K562 (cell line): ENCODE results near the gene CLP1. TPM values are rescaled to one million over a fixed set of nuclear protein-coding genes. Genes with fewer than 3 reads are reported as not detected.

ENCODE experiments used
- ATAC-seq: fragments of 200-7000 bp; cut with Tn5 transposase; 3 replicates; pipeline ENCODE4 v1.9.1; 2020; ENCODE audit warnings: moderate library complexity
- BruUV-seq: library from RNA; stranded (reverse); fragments of 400-500 nt; replicated peaks from 2 replicates; lab custom pipeline; 2021; lab: Mats Ljungman, UMichigan
- CTCF ChIA-PET: fragments of 300-600 bp; formaldehyde crosslinking; extraction: SDS; loops from one replicate; lab custom pipeline; 2021; ENCODE audit warnings: low intra/inter-chr PET ratio; lab: Yijun Ruan, JAX
- POLR2A ChIA-PET: fragments of 300-600, 350-650 bp; sonication (Branson Sonifier 250); formaldehyde crosslinking; extraction: SDS; loops from one replicate; lab custom pipeline; 2021; ENCODE audit warnings: antibody characterized with exemption, inconsistent platforms; lab: Yijun Ruan, JAX
- DNase-seq, 4 experiments: peaks; one replicate each; pipeline versions ENCODE4 v3.0.0 to v3.0.0-alpha.2; 2011 to 2018; ENCODE audit warnings: low spot score in 3 of 4, mixed read lengths in 3 of 4; ENCODE audit errors: extremely low read depth in 1 of 4
- FAIRE-seq: peaks from 2 replicates; lab custom pipeline; 2011; peaks lifted over from hg19 to GRCh38; lab: Jason Lieb, UNC
- H2AFZ ChIP-seq: 2 replicates; pipeline ENCODE4 v1.6.0; 2011; ENCODE audit warnings: low read depth, low read length, control low read depth, inconsistent platforms
- H3K27ac ChIP-seq: fragments of 200-600 bp; 3 replicates; pipeline ENCODE4 v1.8.0; 2011; ENCODE audit warnings: low read depth, mild to moderate bottlenecking, control low read depth, inconsistent platforms, low read length, moderate library complexity, mixed read lengths; ENCODE audit errors: extremely low read depth
- H3K27me3 ChIP-seq, 2 experiments: fragments of 300-600 bp in 1 of 2; 2 replicates in 1 of 2; 3 replicates in 1 of 2; pipeline versions ENCODE4 v1.6.0 to v1.8.0; 2011; ENCODE audit warnings: inconsistent platforms in 2 of 2, low read length in 2 of 2, mild to moderate bottlenecking in 1 of 2, mixed read lengths in 1 of 2, moderate library complexity in 1 of 2; ENCODE audit not compliant: control insufficient read depth in 2 of 2, insufficient read depth in 2 of 2
- H3K36me3 ChIP-seq: fragments of 300-600 bp; 3 replicates; pipeline ENCODE4 v1.8.0; 2011; ENCODE audit warnings: mild to moderate bottlenecking, low read length, inconsistent platforms; ENCODE audit not compliant: control insufficient read depth, insufficient read depth
- H3K4me1 ChIP-seq, 2 experiments: fragments of 200-600 bp in 1 of 2; replicated peaks in 1 of 2; 2 replicates in 1 of 2; 3 replicates in 1 of 2; pipeline versions ENCODE4 v1.5.1 to v1.8.0; 2011; ENCODE audit warnings: inconsistent platforms in 2 of 2, low read length in 2 of 2, mild to moderate bottlenecking in 1 of 2, mixed read lengths in 1 of 2, moderate library complexity in 1 of 2; ENCODE audit not compliant: control insufficient read depth in 2 of 2, insufficient read depth in 2 of 2
- H3K4me2 ChIP-seq: 2 replicates; pipeline ENCODE4 v1.6.1; 2011; ENCODE audit warnings: low read length, control low read depth, inconsistent platforms, mixed read lengths; ENCODE audit not compliant: insufficient read depth
- H3K4me3 ChIP-seq: fragments of 200-600 bp; sonication (generic), shearing (Covaris generic); 2 replicates; pipeline ENCODE4 v1.5.1; 2016; ENCODE audit warnings: control low read depth, inconsistent platforms
- H3K79me2 ChIP-seq: fragments of 200-600 bp; 3 replicates; pipeline ENCODE4 v1.8.0; 2011; ENCODE audit warnings: low read length, inconsistent platforms; ENCODE audit not compliant: control insufficient read depth, insufficient read depth
- H3K9ac ChIP-seq, 2 experiments: 2 replicates each; pipeline versions ENCODE4 v1.6.0 to v1.6.1; 2011; ENCODE audit warnings: low read depth in 2 of 2, low read length in 2 of 2, control low read depth in 1 of 2, inconsistent platforms in 1 of 2, mild to moderate bottlenecking in 1 of 2, mixed read lengths in 1 of 2; ENCODE audit not compliant: insufficient read depth in 1 of 2
- H3K9me1 ChIP-seq: one replicate; pipeline ENCODE4 v1.6.0; 2011; ENCODE audit warnings: inconsistent platforms, mild to moderate bottlenecking, low read length, moderate library complexity; ENCODE audit not compliant: control insufficient read depth, insufficient read depth
- H3K9me3 ChIP-seq: replicated peaks from 2 replicates; pipeline ENCODE4 v1.5.1; 2011; ENCODE audit warnings: low read depth, low read length, inconsistent platforms; ENCODE audit not compliant: control insufficient read depth, insufficient read depth
- H4K20me1 ChIP-seq: replicated peaks from 2 replicates; pipeline ENCODE4 v1.6.1; 2011; ENCODE audit warnings: low read length, inconsistent platforms, mixed read lengths; ENCODE audit not compliant: control insufficient read depth, insufficient read depth
- EHMT2 ChIP-seq: fragments of 450-650 bp; IDR thresholded peaks from 2 replicates; pipeline ENCODE4 v1.6.1; 2018; ENCODE audit warnings: antibody characterized with exemption
- ETV6 ChIP-seq, 3 experiments: fragments of 150-350 bp in 1 of 3; sonication (generic) in 1 of 3; formaldehyde crosslinking in 1 of 3; IDR thresholded peaks; 2 replicates each; pipeline versions ENCODE4 v1.6.1 to v1.8.0; 2014 to 2022; ENCODE audit warnings: borderline replicate concordance in 2 of 3, low read depth in 2 of 3, antibody characterized with exemption in 1 of 3, low read length in 1 of 3, mild to moderate bottlenecking in 1 of 3, missing genetic modification reagents in 1 of 3
- MBD2 ChIP-seq: sonication (generic); IDR thresholded peaks from 2 replicates; pipeline ENCODE4 v1.6.1; 2016; ENCODE audit warnings: low read depth, borderline replicate concordance
- NR3C1 ChIP-seq: sonication (generic); formaldehyde crosslinking; IDR thresholded peaks from 2 replicates; pipeline ENCODE4 v1.8.1; 2022; ENCODE audit warnings: missing genetic modification reagents
- RREB1 ChIP-seq: fragments of 250-450 bp; sonication (Bioruptor Pico); IDR thresholded peaks from 2 replicates; pipeline ENCODE4 v1.4.0; 2020
- ZNF124 ChIP-seq: sonication (generic); formaldehyde crosslinking; IDR thresholded peaks from 2 replicates; pipeline ENCODE4 v1.8.1; 2022; ENCODE audit warnings: missing genetic modification reagents
- ZNF398 ChIP-seq: fragments of 250-450 bp; sonication (Bioruptor Pico); IDR thresholded peaks from 2 replicates; pipeline ENCODE4 v1.8.0; 2021; ENCODE audit warnings: moderate library complexity, mild to moderate bottlenecking, inconsistent platforms
- ZNF699 ChIP-seq: fragments of 250-450 bp; sonication (Bioruptor Pico); IDR thresholded peaks from 2 replicates; pipeline ENCODE4 v1.8.0; 2021; ENCODE audit warnings: mild to moderate bottlenecking, moderate library complexity; ENCODE audit not compliant: insufficient replicate concordance
- ZNF740 ChIP-seq, 3 experiments: fragments of 200-800 bp in 1 of 3; sonication (Bioruptor generic) in 1 of 3; sonication (generic) in 1 of 3; formaldehyde crosslinking in 1 of 3; IDR thresholded peaks; 2 replicates each; pipeline versions ENCODE4 v1.6.1 to v1.8.0; 2016 to 2022; ENCODE audit warnings: mild to moderate bottlenecking in 2 of 3, missing compliant biosample characterization in 2 of 3, missing genetic modification characterization in 2 of 3, missing genetic modification reagents in 1 of 3
- WGBS: fragments of 100-300 bp; shearing (Covaris generic); methylation state at CpG from one replicate; pipeline ENCODE4 v1.1.6; 2016; ENCODE audit warnings: low coverage, mixed read lengths; ENCODE audit not compliant: insufficient coverage; ENCODE audit errors: missing lambda C conversion rate; 5-methylcytosine and 5-hydroxymethylcytosine counted together
- in situ Hi-C: fragments of 300-500 bp; cut with MboI; formaldehyde crosslinking; loops from 4 replicates; pipeline ENCODE4 v1.15.0; 2018; ENCODE audit warnings: inconsistent platforms, mixed read lengths
- intact Hi-C: fragments of 100-400 bp; cut with micrococcal nuclease; formaldehyde crosslinking; loops from 2 replicates; pipeline ENCODE4 v1.14.2; 2022
- polyA plus RNA-seq, 8 experiments: library from polyadenylated mRNA; depleted of rRNA in 4 of 8; stranded (reverse) in 5 of 8; unstranded in 3 of 8; fragments of >200 nt; fragmentation: Nextera tagmentation in 2 of 8; fragmentation: Illumina TruSeq in 1 of 8; extraction: Ambion mirVana in 2 of 8; extraction: Trizol in 1 of 8; gene quantifications; 2 replicates each; pipeline versions ENCODE4 v1.2.1 to v1.2.3, GENCODE V29; 2011 to 2014; ENCODE audit warnings: inconsistent platforms in 1 of 8, missing spikeins in 1 of 8
- total RNA-seq, 7 experiments: library from RNA; depleted of rRNA in 6 of 7; stranded (reverse); fragments of >200 nt in 6 of 7; fragmentation: Illumina TruSeq in 2 of 7; extraction: Trizol in 2 of 7; gene quantifications; 2 replicates each; pipeline versions ENCODE4 v1.2.1 to v1.2.3, GENCODE V29; 2011 to 2021; ENCODE audit warnings: low replicate concordance in 1 of 7

The CLP1 gene
- total and polyA plus RNA-seq, 9 of the 15 experiments (the other 6 are each of a cell fraction or from before 2014, with no cell fraction given), result 19.1 to 46.2 (median 27.8) TPM

- H3K4me3 ChIP-seq, result no peak overlapping the region
- FAIRE-seq, result peak; percentile 68
- no peaks in the 10 kb centered on the region for H3K79me2 ChIP-seq
- in situ Hi-C loops, result loop anchor here (5.0 to 10.0 kb wide), 3 partner anchors 78 to 303 kb away; partner anchors contain the start of gene UBE2L6
- peaks cover 31 to 34% of the 10 kb centered on the region in 2 experiments for H3K4me1 ChIP-seq
- ChIA-PET POLR2A (interaction anchor here (0.6 kb wide), 2 partner anchors 44 to 188 kb away, joined by 3 to 4 read pairs; no protein-coding TSS in a partner anchor), CTCF (interaction anchor here (0.8 to 1.5 kb wide), 4 partner anchors 77 to 154 kb away, joined by 4 to 8 read pairs (median 4); partner anchors contain the start of genes TIMM10 and UBE2L6)
- no peaks in the 10 kb centered on the region for H3K36me3 ChIP-seq
- DNase-seq, result peak; percentile 83 to 87 (median 86)
- intact Hi-C loops, result loop anchor here (2.0 kb wide), 1 partner anchor 300 kb away; no protein-coding TSS in a partner anchor
- H2AFZ ChIP-seq, result no peak overlapping the region
- H3K27me3 ChIP-seq, result peaks cover 0 to 15% of the 10 kb centered on the region in 2 experiments; a peak in 2 of 5 replicates
- peak; percentile 84 for ATAC-seq
- no peak overlapping the region for H3K27ac ChIP-seq
- no TSS peak for BruUV-seq
- H3K9me1 ChIP-seq, result no peaks in the 10 kb centered on the region
- H3K4me2 ChIP-seq, result no peak overlapping the region
- no peaks in the 10 kb centered on the region; the same call in 1 of the 2 replicates for H4K20me1 ChIP-seq
- no peaks in the 10 kb centered on the region for H3K9me3 ChIP-seq
- H3K9ac ChIP-seq, result peak overlapping the region in 1 of 2 experiments; percentile 4; a peak in 1 of 4 replicates
- WGBS, result 12% methylated on average over 17 of the region's 17 CpGs
- TF ChIP-seq ZNF740 (CRISPR knock-in tag; IDR thresholded peaks at IDR 0.05) (peak; percentile 93), ZNF740 (tag; IDR thresholded peaks at IDR 0.05) (peak in 1 of 2 experiments; percentile 84; a peak in 2 of 4 replicates), RREB1 (no peak), ZNF398 (CRISPR knock-in tag) (no peak), ZNF124 (CRISPR knock-in tag) (no peak), MBD2 (no peak), ZNF699 (no peak), NR3C1 (CRISPR knock-in tag) (no peak), EHMT2 (no peak), ETV6 (IDR thresholded peaks at IDR 0.05; ENCODE audit: borderline replicate concordance in 1 of 2, low read depth in 2 of 2, low read length in 1 of 2) (no peak), ETV6 (CRISPR knock-in tag; IDR thresholded peaks at IDR 0.05; ENCODE audit: borderline replicate concordance) (no peak)
These were observed 12.5 kb upstream of the CLP1 start for GRCh38 chr11:57644748-57645688.
